CD4-positive, alpha-beta T cell treated with Interferon gamma for 1 hour (primary cell): Measurements from ENCODE around the gene PPARD.

Source experiments
- DNase-seq: peaks from one replicate; pipeline ENCODE4 v3.0.0-alpha.2; 2020

The PPARD gene

DNA sequence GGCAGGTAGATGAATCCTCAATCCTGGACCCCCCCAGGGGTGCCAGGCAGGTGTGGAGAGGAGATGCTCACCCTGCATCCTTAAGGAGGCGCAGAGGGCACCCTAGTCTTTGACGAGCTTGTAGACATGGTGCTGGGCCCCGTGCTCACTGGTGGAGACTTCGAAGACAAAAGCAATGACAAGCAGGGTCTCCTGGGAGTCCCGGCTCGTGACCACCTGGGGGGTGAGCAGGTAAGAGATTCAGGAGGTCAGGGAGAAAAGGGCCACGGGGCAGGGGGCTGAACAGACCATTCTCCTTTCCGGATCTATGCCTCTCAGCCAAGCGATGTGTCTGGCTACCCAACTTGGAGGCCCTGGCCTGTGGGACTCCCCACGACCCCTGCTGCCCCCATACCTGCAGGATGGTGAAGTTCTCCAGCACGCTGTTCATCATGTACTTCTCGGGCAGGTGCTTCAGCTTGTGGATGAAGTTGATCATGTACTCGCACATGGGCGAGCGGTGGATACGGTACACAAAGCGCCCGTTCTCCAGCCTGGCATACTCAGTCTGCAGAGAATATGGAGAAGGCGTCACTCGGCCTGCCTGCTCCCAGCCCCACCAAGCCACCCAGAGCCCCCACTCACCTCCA lies 132.7 kb downstream of the PPARD start:
- no peak for DNase-seq

DNA sequence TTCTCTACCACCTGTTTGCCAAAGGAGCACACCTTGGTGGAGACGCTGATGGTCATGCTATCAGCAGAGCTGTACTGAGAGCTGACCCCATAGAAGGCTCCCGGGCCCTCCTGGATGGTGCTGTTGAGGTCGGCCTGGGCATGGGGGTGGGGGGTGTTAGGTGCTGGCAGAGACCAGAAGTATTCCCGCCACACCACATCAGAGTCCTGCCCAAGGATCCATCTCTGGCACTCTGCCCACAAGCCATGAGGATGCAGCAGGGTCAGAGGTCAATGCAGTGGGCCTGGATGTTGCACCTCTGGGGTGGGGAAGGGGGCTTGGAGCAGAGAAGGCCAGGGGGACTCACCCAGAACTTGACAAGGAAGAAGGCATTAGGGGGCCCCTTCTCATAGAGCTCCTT lies 133.2 kb downstream of the PPARD start:
- DNase-seq = no peak

DNA sequence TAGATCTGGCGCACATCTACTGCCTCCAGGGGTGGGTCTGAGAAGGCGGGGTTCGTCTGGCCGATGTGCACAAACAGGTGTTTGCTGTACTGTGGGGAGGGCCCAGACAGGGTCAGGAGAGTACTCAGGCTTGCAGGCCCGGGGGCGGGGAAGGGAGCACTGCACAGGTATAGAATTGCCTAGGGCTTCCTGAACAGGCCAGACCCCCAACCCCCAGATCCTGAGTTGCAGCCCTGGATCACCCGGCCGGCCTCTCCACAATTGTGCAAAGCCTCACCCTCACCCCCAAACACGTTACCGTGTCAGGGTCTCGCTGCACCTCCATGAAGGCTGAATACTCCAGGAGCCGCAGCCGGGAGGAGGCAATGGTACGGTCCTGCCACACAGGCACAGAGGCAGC lies 133.6 kb downstream of the PPARD start:
- DNase-seq = no peak

GRCh38 chr6:35477028-35477427 lies 134.7 kb downstream of the PPARD start:
- DNase-seq = no peak
